Osteoblast (primary cell): ENCODE results near the gene SMIM13. TPM values are rescaled to one million over a fixed set of nuclear protein-coding genes. Genes with fewer than 3 reads are reported as not detected.
A peak's percentile ranks its signal among the peaks of the same experiment; 100 is the strongest.

Experiments
- DNase-seq: peaks from one replicate; pipeline ENCODE4 v3.0.0; 2011; ENCODE audit warnings: low spot score, mixed read lengths; ENCODE audit not compliant: insufficient read length; ENCODE audit errors: missing footprints
- H2AFZ ChIP-seq: 2 replicates; pipeline ENCODE4 v1.6.0; 2011; ENCODE audit warnings: mild to moderate bottlenecking, low read length
- H3K27ac ChIP-seq: 2 replicates; pipeline ENCODE4 v1.5.1; 2011; ENCODE audit warnings: mild to moderate bottlenecking, low read depth, low read length, moderate library complexity
- H3K27me3 ChIP-seq: 2 replicates; pipeline ENCODE4 v1.6.0; 2012; ENCODE audit warnings: mild to moderate bottlenecking, control low read depth, inconsistent platforms, low read length, moderate library complexity; ENCODE audit not compliant: insufficient read depth
- H3K36me3 ChIP-seq: 2 replicates; pipeline ENCODE4 v1.5.1; 2011; ENCODE audit warnings: mild to moderate bottlenecking, low read length, control low read depth, moderate library complexity; ENCODE audit not compliant: insufficient read depth
- H3K4me1 ChIP-seq: 2 replicates; pipeline ENCODE4 v1.5.1; 2011; ENCODE audit warnings: mild to moderate bottlenecking, low read length, control low read depth, moderate library complexity; ENCODE audit not compliant: insufficient read depth
- H3K4me2 ChIP-seq: 2 replicates; pipeline ENCODE4 v1.6.0; 2011; ENCODE audit warnings: mild to moderate bottlenecking, low read length; ENCODE audit not compliant: insufficient read depth
- H3K4me3 ChIP-seq: fragments of 200-600 bp; sonication (generic); 3 replicates; pipeline ENCODE4 v1.5.1; 2012; ENCODE audit warnings: mild to moderate bottlenecking, low read length, inconsistent platforms; ENCODE audit not compliant: insufficient read depth
- H3K79me2 ChIP-seq: 2 replicates; pipeline ENCODE4 v1.6.0; 2012; ENCODE audit warnings: mild to moderate bottlenecking, low read length, control low read depth, inconsistent platforms; ENCODE audit not compliant: insufficient read depth
- H3K9me3 ChIP-seq: 2 replicates; pipeline ENCODE4 v1.5.1; 2011; ENCODE audit warnings: low read depth, low read length, control low read depth
- H4K20me1 ChIP-seq: 2 replicates; pipeline ENCODE4 v1.6.0; 2012; ENCODE audit warnings: mild to moderate bottlenecking, low read length, control low read depth; ENCODE audit not compliant: insufficient read depth
- total RNA-seq: library from RNA; depleted of rRNA; stranded (reverse); fragments of >200 nt; gene quantifications from 2 replicates; pipeline ENCODE4 v1.2.3, GENCODE V29; 2012
- TF ChIP-seq, protein P1 (sequence below): IDR thresholded peaks from 2 replicates; pipeline ENCODE4 v1.5.1; 2011; ENCODE audit warnings: mild to moderate bottlenecking, low read depth, low read length, moderate library complexity; ENCODE audit errors: extremely low read depth

The SMIM13 gene
- total RNA-seq, 1 donor = 8.3 TPM

GRCh38 chr6:11172501-11173327, 79.1 kb downstream of the SMIM13 start:
- Histone ChIP-seq H3K9me3 (no peaks in the 10 kb centered on the region), H3K4me2 (peak overlapping the region; percentile 52), H4K20me1 (no peaks in the 10 kb centered on the region), H3K27me3 (no peaks in the 10 kb centered on the region), H3K27ac (no peak overlapping the region), H3K4me1 (no peaks in the 10 kb centered on the region), H3K36me3 (no peaks in the 10 kb centered on the region), H3K79me2 (no peaks in the 10 kb centered on the region), H2AFZ (peak overlapping the region; percentile 59), H3K4me3 (peak overlapping the region; percentile 5)
- TF ChIP-seq, protein P1, sequence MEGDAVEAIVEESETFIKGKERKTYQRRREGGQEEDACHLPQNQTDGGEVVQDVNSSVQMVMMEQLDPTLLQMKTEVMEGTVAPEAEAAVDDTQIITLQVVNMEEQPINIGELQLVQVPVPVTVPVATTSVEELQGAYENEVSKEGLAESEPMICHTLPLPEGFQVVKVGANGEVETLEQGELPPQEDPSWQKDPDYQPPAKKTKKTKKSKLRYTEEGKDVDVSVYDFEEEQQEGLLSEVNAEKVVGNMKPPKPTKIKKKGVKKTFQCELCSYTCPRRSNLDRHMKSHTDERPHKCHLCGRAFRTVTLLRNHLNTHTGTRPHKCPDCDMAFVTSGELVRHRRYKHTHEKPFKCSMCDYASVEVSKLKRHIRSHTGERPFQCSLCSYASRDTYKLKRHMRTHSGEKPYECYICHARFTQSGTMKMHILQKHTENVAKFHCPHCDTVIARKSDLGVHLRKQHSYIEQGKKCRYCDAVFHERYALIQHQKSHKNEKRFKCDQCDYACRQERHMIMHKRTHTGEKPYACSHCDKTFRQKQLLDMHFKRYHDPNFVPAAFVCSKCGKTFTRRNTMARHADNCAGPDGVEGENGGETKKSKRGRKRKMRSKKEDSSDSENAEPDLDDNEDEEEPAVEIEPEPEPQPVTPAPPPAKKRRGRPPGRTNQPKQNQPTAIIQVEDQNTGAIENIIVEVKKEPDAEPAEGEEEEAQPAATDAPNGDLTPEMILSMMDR = peak; percentile 91
- DNase-seq = peak; percentile 92

GRCh38 chr6:11174242-11174611, 80.6 kb downstream of the SMIM13 start:
- Histone ChIP-seq H3K4me3 (no peak overlapping the region), H3K27ac (no peak overlapping the region), H3K27me3 (no peaks in the 10 kb centered on the region), H3K36me3 (no peaks in the 10 kb centered on the region), H4K20me1 (no peaks in the 10 kb centered on the region), H3K79me2 (no peaks in the 10 kb centered on the region), H2AFZ (no peak overlapping the region), H3K4me1 (no peaks in the 10 kb centered on the region), H3K9me3 (no peaks in the 10 kb centered on the region), H3K4me2 (no peak overlapping the region)
- TF ChIP-seq, protein P1 = no peak
- no peak for DNase-seq

GRCh38 chr6:11177271-11177670, 83.6 kb downstream of the SMIM13 start:
- H3K4me3 ChIP-seq = no peak overlapping the region
- H3K9me3 ChIP-seq = no peaks in the 10 kb centered on the region
- no peak for DNase-seq
- no peak overlapping the region for H3K27ac ChIP-seq
- no peaks in the 10 kb centered on the region for H4K20me1 ChIP-seq
- TF ChIP-seq, protein P1 = no peak
- no peaks in the 10 kb centered on the region for H3K79me2 ChIP-seq
- H3K36me3 ChIP-seq = no peaks in the 10 kb centered on the region
- H3K27me3 ChIP-seq = no peaks in the 10 kb centered on the region
- H3K4me2 ChIP-seq = no peak overlapping the region
- H2AFZ ChIP-seq = no peak overlapping the region
- no peaks in the 10 kb centered on the region for H3K4me1 ChIP-seq

GRCh38 chr6:11179088-11179418, 85.4 kb downstream of the SMIM13 start:
- Histone ChIP-seq H2AFZ (no peak overlapping the region), H3K4me3 (no peak overlapping the region), H4K20me1 (no peaks in the 10 kb centered on the region), H3K9me3 (no peaks in the 10 kb centered on the region), H3K4me2 (no peak overlapping the region), H3K27ac (no peak overlapping the region), H3K4me1 (no peaks in the 10 kb centered on the region), H3K27me3 (no peaks in the 10 kb centered on the region), H3K36me3 (peaks cover 9% of the 10 kb centered on the region), H3K79me2 (no peaks in the 10 kb centered on the region)
- no peak for DNase-seq
- TF ChIP-seq, protein P1 = no peak
